ENCODE data around the gene AGXT. TPM values are rescaled to one million over a fixed set of nuclear protein-coding genes. Genes with fewer than 3 reads are reported as not detected.

AGXT gene
- total RNA-seq, 1 experiment from 2014 or later = not detected

- H3K27me3 ChIP-seq (replicated peaks; ENCODE audit: insufficient read depth, low read depth, low read length, poor library complexity) = no peaks in the 10 kb centered on the region
- no peak for TF ChIP-seq CTCF (conservative IDR thresholded peaks at IDR 0.05; ENCODE audit: low read depth, low read length)
- no peak for TF ChIP-seq EZH2 (IDR thresholded peaks at IDR 0.05; ENCODE audit: borderline replicate concordance, low read depth, low read length, poor library complexity, severe bottlenecking)
- H3K36me3 ChIP-seq (ENCODE audit: insufficient read depth, low read length, poor library complexity, severe bottlenecking) = no peaks in the 10 kb centered on the region
- no TSS peak for BruUV-seq (replicated peaks)
- no peak overlapping the region for H3K27ac ChIP-seq (ENCODE audit: low read depth, low read length, poor library complexity, severe bottlenecking)
- POLR2A ChIA-PET (ENCODE audit: low non-redundant PET) = no interaction called here
- H3K4me1 ChIP-seq (ENCODE audit: insufficient read depth, low read length, poor library complexity, severe bottlenecking) = peaks cover 8% of the 10 kb centered on the region
- DNase-seq (ENCODE audit: low spot score) = no peak
- H3K9me3 ChIP-seq (ENCODE audit: low read depth, low read length, poor library complexity, severe bottlenecking) = no peaks in the 10 kb centered on the region
- intact Hi-C loops (cut with micrococcal nuclease; ENCODE audit: unreplicated experiment) = no loop called here
- no peak overlapping the region for H3K4me3 ChIP-seq (ENCODE audit: low read depth, low read length, poor library complexity, severe bottlenecking)
- CTCF ChIA-PET = no interaction called here
Measured at GRCh38 chr2:240927390-240927781, 58.8 kb downstream of the AGXT start.

- Histone ChIP-seq H3K27ac (ENCODE audit: low read depth, low read length, poor library complexity, severe bottlenecking) (no peak overlapping the region), H3K36me3 (ENCODE audit: insufficient read depth, low read length, poor library complexity, severe bottlenecking) (no peaks in the 10 kb centered on the region), H3K27me3 (replicated peaks; ENCODE audit: insufficient read depth, low read depth, low read length, poor library complexity) (no peaks in the 10 kb centered on the region), H3K9me3 (ENCODE audit: low read depth, low read length, poor library complexity, severe bottlenecking) (no peaks in the 10 kb centered on the region), H3K4me1 (ENCODE audit: insufficient read depth, low read length, poor library complexity, severe bottlenecking) (no peaks in the 10 kb centered on the region), H3K4me3 (ENCODE audit: low read depth, low read length, poor library complexity, severe bottlenecking) (no peak overlapping the region)
- BruUV-seq (replicated peaks) = no TSS peak
- CTCF ChIA-PET = no interaction called here
- DNase-seq (ENCODE audit: low spot score) = no peak
- POLR2A ChIA-PET (ENCODE audit: low non-redundant PET) = no interaction called here
- intact Hi-C loops (cut with micrococcal nuclease; ENCODE audit: unreplicated experiment) = no loop called here
- TF ChIP-seq EZH2 (IDR thresholded peaks at IDR 0.05; ENCODE audit: borderline replicate concordance, low read depth, low read length, poor library complexity, severe bottlenecking) (no peak), CTCF (conservative IDR thresholded peaks at IDR 0.05; ENCODE audit: low read depth, low read length) (no peak)
Measured at GRCh38 chr2:240928476-240929363, 60.1 kb downstream of the AGXT start.

GRCh38 chr2:240929364-240930095 lies 60.9 kb downstream of the AGXT start:
- no TSS peak for BruUV-seq (replicated peaks)
- Histone ChIP-seq H3K36me3 (ENCODE audit: insufficient read depth, low read length, poor library complexity, severe bottlenecking) (no peaks in the 10 kb centered on the region), H3K4me3 (ENCODE audit: low read depth, low read length, poor library complexity, severe bottlenecking) (no peak overlapping the region), H3K27ac (ENCODE audit: low read depth, low read length, poor library complexity, severe bottlenecking) (no peak overlapping the region), H3K4me1 (ENCODE audit: insufficient read depth, low read length, poor library complexity, severe bottlenecking) (no peaks in the 10 kb centered on the region), H3K27me3 (replicated peaks; ENCODE audit: insufficient read depth, low read depth, low read length, poor library complexity) (no peaks in the 10 kb centered on the region), H3K9me3 (ENCODE audit: low read depth, low read length, poor library complexity, severe bottlenecking) (no peaks in the 10 kb centered on the region)
- intact Hi-C loops (cut with micrococcal nuclease; ENCODE audit: unreplicated experiment) = no loop called here
- no peak for TF ChIP-seq EZH2 (IDR thresholded peaks at IDR 0.05; ENCODE audit: borderline replicate concordance, low read depth, low read length, poor library complexity, severe bottlenecking)
- CTCF ChIA-PET = no interaction called here
- POLR2A ChIA-PET (ENCODE audit: low non-redundant PET) = no interaction called here
- DNase-seq (ENCODE audit: low spot score) = no peak

Other genes with a start within 250 kb of the AGXT start
- 2.7 and 2.9 TPM in 2 replicates for gene GPR35, start 243.3 kb upstream of the AGXT start, total RNA-seq (2021)
- not detected in 2 replicates for gene AQP12B, start 185.9 kb upstream of the AGXT start, total RNA-seq (2021)
- gene AQP12A, start 177.0 kb upstream of the AGXT start, total RNA-seq (2021) = not detected in 2 replicates
- 301 and 330 TPM in 2 replicates for gene KIF1A, start 48.6 kb upstream of the AGXT start, total RNA-seq (2021)
- gene MAB21L4, start 27.3 kb downstream of the AGXT start, total RNA-seq (2021) = not detected in 2 replicates
- gene CROCC2, start 37.5 kb downstream of the AGXT start, total RNA-seq (2021) = not detected in 2 replicates
- 3.0 and 5.0 TPM in 2 replicates for gene SNED1, start 129.8 kb downstream of the AGXT start, total RNA-seq (2021)
- 39.4 and 39.8 TPM in 2 replicates for gene MTERF4, start 233.5 kb downstream of the AGXT start, total RNA-seq (2021)